Epithelial cell of proximal tubule (primary cell): ENCODE results near the gene RNF126. TPM values are rescaled to one million over a fixed set of nuclear protein-coding genes. Genes with fewer than 3 reads are reported as not detected.
"Not testable (repeated sequence)": the region's sequence is repeated elsewhere in the genome, so short reads cannot be mapped to it uniquely, and the experiment has no call there.

ENCODE experiments used
- DNase-seq: peaks from one replicate; pipeline ENCODE4 v3.0.0-alpha.2; 2011; ENCODE audit warnings: low read depth
- H3K4me3 ChIP-seq: 2 replicates; pipeline ENCODE4 v1.5.1; 2011; ENCODE audit warnings: low read depth, mild to moderate bottlenecking, low read length
- CTCF ChIP-seq: conservative IDR thresholded peaks from 2 replicates; pipeline ENCODE4 v1.5.1; 2012; ENCODE audit warnings: low read depth, mild to moderate bottlenecking, low read length
- total RNA-seq: library from RNA; depleted of rRNA; stranded (reverse); fragments of >200 nt; gene quantifications from 2 replicates; pipeline ENCODE4 v1.2.3, GENCODE V29; 2015

Gene RNF126
- total RNA-seq, 1 donor from 2014 or later, result 102 TPM

GRCh38 chr19:633786-634639 is 29.0 kb downstream of the RNF126 start:
- no peak for DNase-seq
- peak overlapping the region; percentile 89 for H3K4me3 ChIP-seq
- TF ChIP-seq CTCF, result no peak

- DNase-seq, result peak; percentile 71
- no peak for TF ChIP-seq CTCF
- H3K4me3 ChIP-seq, result peak within 1 kb of the TSS; percentile 89
Observed at GRCh38 chr19:633068-633785, 29.8 kb downstream of the RNF126 start, which contains the start of gene POLRMT. POLRMT (minus strand) TSS chr19:633537; CDS start chr19:633512, 25 bp downstream.

GRCh38 chr19:632579-633067 is 30.4 kb downstream of the RNF126 start:
- no peak for TF ChIP-seq CTCF
- no peak for DNase-seq
- H3K4me3 ChIP-seq, result peak overlapping the region; percentile 89

- no peak for TF ChIP-seq CTCF
- H3K4me3 ChIP-seq, result no peak overlapping the region
- no peak for DNase-seq
Observed at GRCh38 chr19:629961-630714, 32.9 kb downstream of the RNF126 start.

GRCh38 chr19:629515-629914 is 33.5 kb downstream of the RNF126 start:
- DNase-seq, result not testable (repeated sequence)

GRCh38 chr19:628168-628567 is 34.8 kb downstream of the RNF126 start:
- no peak overlapping the region for H3K4me3 ChIP-seq
- TF ChIP-seq CTCF, result peak; percentile 54

More at GRCh38 chr19:629515-629914, 33.5 kb downstream of the RNF126 start:
- H3K4me3 ChIP-seq, result not testable (repeated sequence)

GRCh38 chr19:626566-626965 is 36.4 kb downstream of the RNF126 start:
- not testable (repeated sequence) for DNase-seq, H3K4me3 ChIP-seq

More at GRCh38 chr19:628168-628567, 34.8 kb downstream of the RNF126 start:
- no peak for DNase-seq
